Thyroid gland (tissue), 4 donors: ENCODE measurements around the gene NPM1.

Experiments used
- CTCF ChIP-seq, 6 experiments: fragments of 200-600 bp in 3 of 6; fragments of 450-650 bp in 3 of 6; sonication (generic) in 3 of 6; IDR thresholded peaks; one replicate each; pipeline ENCODE4 v1.5.1; 2016 to 2019; ENCODE audit warnings: antibody characterized with exemption in 6 of 6, mild to moderate bottlenecking in 2 of 6, inconsistent platforms in 1 of 6, moderate library complexity in 1 of 6
- POLR2A ChIP-seq, 2 donors: fragments of 450-650 bp; IDR thresholded peaks; one replicate each; pipeline ENCODE4 v1.6.1; 2017; ENCODE audit warnings: antibody characterized with exemption in 2 of 2, mild to moderate bottlenecking in 2 of 2, moderate library complexity in 1 of 2

DNA sequence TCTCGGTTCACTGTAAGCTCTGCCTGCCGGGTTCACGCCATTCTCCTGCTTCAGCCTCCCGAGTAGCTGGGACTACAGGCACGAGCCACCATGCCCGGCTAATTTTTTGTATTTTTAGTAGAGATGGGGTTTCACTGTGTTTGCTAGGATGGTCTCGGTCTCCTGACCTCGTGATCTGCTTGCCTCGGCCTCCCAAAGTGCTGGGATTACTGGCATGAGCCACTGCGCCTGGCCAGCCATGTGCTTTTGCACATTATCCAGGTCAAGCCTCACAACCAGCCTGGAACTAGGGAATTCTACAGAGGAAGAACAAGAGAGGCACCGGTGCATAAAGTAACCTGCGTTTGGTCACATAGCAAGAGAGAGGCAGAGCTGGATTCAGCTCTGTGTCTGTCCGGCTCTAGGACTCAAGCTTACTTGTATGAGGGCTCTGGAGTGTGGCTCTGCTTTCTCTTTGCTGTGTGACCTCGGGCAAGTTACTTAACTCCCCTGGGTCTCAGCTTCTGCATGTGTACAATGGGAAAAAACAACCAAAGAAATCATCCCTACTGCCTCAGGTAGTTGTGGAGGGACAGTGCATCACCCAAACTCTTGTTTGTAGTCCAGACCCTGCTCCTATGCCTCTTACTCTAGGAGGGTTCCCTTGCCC lies 38.1 kb downstream of the NPM1 start:
- TF ChIP-seq CTCF (IDR thresholded peaks at IDR 0.05) (no peak), POLR2A (IDR thresholded peaks at IDR 0.05) (no peak)
